GM12873 (cell line): ENCODE results near the gene TECPR2.

Source experiments
- TF ChIP-seq, protein P1 (sequence below): IDR thresholded peaks from 2 replicates; pipeline ENCODE4 v1.5.1; 2012; ENCODE audit warnings: low read depth, mild to moderate bottlenecking, moderate library complexity, low read length, control low read depth; ENCODE audit not compliant: insufficient read depth; ENCODE audit errors: missing control alignments

TECPR2 gene

DNA sequence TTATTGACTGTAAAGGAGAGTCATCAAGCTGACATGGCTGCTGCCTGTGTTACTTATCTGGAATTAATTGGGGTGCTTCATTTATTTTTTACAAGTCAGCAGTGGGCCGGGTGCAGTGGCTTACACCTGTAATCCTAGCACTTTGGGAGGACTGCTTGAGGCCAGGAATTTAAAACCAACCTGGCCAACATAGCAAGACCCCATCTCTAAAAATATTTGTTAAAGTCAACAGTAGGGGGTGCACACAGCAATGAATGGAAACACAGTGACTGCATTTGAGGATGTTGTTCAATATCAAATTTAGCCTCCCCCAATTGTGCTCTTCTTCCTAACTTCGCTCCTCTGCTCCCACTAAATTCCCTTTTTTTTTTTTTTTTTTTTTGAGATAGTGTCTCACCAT, 94.8 kb downstream of the TECPR2 start:
- TF ChIP-seq, protein P1, sequence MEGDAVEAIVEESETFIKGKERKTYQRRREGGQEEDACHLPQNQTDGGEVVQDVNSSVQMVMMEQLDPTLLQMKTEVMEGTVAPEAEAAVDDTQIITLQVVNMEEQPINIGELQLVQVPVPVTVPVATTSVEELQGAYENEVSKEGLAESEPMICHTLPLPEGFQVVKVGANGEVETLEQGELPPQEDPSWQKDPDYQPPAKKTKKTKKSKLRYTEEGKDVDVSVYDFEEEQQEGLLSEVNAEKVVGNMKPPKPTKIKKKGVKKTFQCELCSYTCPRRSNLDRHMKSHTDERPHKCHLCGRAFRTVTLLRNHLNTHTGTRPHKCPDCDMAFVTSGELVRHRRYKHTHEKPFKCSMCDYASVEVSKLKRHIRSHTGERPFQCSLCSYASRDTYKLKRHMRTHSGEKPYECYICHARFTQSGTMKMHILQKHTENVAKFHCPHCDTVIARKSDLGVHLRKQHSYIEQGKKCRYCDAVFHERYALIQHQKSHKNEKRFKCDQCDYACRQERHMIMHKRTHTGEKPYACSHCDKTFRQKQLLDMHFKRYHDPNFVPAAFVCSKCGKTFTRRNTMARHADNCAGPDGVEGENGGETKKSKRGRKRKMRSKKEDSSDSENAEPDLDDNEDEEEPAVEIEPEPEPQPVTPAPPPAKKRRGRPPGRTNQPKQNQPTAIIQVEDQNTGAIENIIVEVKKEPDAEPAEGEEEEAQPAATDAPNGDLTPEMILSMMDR, result no peak

GRCh38 chr14:102461490-102462338, 99.0 kb downstream of the TECPR2 start:
- TF ChIP-seq, protein P1, result no peak

DNA sequence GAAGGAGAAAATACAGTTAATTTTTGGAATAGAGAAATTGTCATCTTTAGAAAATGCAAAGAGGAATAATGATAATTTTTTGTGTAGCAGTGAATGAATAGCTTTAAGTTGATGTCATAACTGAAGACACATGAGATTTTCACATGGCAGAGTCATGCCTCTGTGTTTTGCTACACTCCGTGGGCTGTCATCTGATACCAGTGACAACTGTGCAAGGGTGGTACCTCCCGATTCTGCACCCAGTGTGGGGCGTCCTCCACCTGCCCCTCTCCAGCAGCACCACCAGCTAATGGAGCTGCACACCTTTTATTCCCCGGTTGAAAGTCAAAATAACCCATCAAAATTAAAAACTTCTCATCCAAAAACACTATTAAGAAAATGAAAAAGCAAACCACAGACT, 99.7 kb downstream of the TECPR2 start:
- TF ChIP-seq, protein P1, result no peak

GRCh38 chr14:102464006-102464405, 101.3 kb downstream of the TECPR2 start:
- TF ChIP-seq, protein P1, result no peak

GRCh38 chr14:102464846-102465341, 102.2 kb downstream of the TECPR2 start:
- TF ChIP-seq, protein P1, result no peak

DNA sequence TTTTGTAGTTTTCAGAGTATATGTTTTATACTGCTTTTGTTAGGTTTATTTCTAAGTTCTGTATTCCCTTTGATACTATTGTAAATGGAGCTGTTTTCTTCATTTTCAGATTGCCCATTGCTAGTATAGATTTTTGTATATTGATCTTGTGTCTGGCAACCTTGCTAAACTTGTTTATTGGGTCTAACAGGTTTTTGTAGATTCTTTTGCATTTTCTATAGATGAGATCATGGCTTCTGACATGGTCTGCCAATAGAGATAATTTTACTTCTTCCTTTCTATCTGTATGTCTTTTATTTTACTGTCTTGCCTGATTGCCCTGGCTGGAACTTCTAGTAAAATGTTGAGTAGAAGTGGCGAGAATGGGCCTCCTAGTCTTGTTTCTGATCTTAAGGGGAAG, 106.5 kb downstream of the TECPR2 start:
- TF ChIP-seq, protein P1, result no peak

DNA sequence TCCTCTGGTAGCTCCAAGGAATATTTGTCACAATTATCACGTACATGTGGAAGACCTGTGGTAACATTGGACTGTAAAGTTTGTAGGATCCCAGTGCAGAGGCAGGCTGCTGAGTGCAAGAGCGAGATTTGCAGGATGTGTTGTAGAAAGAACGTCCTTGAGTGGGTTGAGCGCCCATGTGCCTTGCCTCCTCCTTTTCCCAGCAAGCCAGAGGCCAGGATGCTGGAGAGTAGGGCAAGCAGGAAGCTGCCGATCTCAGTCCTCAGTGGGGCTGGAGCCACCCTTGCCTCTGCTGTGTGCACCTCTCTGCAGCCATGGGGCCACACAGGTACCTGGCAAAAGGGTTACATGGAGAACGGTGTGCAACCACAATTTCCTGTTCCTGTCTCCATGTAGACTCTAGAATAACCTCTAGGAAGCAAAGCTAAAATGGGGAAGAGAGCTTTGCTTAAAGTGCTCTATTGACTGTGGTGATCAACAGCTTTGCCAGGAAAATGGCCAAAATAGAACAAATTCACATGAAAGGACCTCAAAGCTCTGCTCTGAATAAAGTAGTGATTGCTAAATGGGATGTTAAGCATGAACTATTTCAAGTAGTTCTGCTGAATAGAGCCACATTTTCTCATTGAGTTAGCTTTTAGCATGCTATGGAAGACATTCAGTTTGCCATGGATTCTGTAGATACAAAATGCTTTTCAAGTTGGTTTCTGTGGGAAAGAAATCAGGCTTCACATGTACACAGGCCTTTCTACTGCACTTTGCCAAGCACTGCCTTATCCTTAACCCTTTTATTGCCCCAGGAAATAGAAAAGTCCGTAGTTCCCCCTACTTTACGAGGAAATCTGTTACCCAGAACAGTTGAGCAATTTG, 109.4 kb downstream of the TECPR2 start:
- TF ChIP-seq, protein P1, result no peak
